EL (cell line): ENCODE results near the gene FAM174B.

Source experiments
- DNase-seq: peaks from one replicate; pipeline ENCODE4 v3.0.0-alpha.2; 2016

The FAM174B gene

DNA sequence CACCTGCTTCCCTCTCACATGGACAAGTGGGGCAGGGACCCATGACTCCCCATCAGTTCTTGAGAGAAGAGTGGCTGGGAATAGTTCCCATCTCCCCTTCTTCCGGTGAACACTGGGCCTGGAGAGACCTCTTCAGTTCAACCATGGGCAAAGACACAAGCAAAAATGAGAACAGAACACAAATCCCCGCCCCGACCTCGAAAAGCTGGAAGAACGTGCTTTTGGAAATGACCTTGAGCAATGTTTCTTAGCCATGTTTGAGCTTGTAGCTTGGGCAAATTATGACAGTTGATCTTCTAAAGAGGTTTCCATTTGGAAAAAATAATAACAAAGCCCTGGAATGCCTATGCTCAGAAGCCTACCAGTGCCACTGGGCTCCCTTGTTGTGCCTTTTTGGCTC is 59.0 kb downstream of the FAM174B start:
- DNase-seq: no peak

GRCh38 chr15:92595506-92596381 is 59.8 kb downstream of the FAM174B start:
- DNase-seq: no peak

DNA sequence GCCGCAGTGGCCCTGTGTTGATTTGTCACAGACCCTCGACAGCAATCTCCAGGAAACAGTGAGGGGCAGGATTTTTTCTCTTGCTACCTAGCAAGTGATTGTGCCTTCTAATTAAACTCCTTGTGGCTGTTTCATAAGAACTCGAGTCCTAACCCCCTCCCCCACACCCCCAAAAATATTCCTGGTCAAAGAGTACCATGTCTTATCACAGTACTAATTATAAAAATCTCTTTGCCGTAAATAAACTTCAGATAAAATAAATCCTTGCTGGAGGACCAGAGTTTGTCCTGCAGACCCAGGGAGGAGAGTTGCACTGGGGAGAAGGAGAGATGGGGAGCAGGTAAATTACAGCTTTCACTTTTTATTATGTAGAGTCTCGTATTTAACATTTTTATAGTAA is 64.3 kb downstream of the FAM174B start:
- no peak for DNase-seq

DNA sequence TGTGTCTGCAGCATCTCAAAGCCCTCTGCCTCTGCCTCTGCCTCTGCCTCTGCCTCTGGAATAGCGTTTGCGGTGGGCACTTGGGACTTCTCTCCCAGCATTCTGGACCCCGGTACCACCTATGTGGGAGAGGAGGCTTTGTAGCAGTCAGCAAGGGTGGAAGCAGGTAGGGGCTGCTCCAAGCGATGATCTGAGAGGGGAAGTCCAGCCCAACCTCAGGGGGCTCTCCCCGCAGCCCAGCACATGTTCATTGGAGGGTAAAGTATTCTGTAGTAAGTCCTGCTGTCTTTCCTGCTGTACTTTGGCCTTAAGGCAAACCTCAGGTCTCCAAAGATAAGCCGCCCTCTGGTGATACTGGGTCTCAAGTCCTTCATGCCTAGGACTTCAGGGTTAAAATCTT is 68.6 kb downstream of the FAM174B start:
- no peak for DNase-seq

- no peak for DNase-seq
Observed at GRCh38 chr15:92586383-92586942, 69.1 kb downstream of the FAM174B start.

DNA sequence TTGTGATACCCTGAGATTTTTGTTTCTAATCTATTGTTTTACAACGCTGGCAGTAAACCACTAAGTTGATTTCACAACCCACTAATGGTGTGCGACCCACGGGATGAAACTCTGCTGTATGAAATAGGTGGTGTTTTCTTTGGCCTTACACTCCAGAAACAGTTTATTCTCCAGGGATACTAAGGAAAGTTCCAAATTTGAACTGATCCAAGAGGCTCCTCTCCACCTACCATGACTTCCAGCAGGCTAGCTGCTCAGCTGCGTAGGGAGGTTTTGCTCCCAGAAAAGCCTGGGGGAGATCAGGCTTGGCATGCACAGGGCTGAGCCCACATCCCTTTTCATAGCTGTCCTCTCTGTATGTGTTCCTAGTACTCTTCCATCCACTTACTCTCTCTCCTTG is 71.5 kb downstream of the FAM174B start:
- DNase-seq: no peak

GRCh38 chr15:92583096-92584034 is 72.2 kb downstream of the FAM174B start:
- DNase-seq: no peak

- DNase-seq: no peak
Observed at GRCh38 chr15:92582206-92582605, 73.4 kb downstream of the FAM174B start.

- no peak for DNase-seq
Observed at GRCh38 chr15:92580933-92581445, 74.6 kb downstream of the FAM174B start.

DNA sequence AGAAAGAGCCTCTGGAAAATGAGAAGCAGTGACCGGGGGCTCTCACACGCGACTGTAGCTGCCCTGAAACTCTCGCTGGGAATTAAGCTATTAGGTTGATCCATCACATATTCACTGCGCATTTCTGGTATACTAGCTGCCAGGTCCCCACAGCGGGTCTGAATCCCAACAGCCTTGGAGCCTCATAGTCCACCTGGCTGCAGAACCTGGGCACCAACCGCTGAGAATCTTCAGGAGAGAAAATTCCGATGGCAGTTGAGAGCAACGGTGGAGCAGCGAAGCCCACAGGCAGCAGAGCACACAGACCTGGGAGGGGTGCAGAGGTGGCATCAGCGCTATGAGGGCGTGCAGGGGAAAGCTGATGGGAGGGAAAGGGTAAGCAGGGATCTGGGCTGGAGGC is 75.1 kb downstream of the FAM174B start:
- DNase-seq: no peak

DNA sequence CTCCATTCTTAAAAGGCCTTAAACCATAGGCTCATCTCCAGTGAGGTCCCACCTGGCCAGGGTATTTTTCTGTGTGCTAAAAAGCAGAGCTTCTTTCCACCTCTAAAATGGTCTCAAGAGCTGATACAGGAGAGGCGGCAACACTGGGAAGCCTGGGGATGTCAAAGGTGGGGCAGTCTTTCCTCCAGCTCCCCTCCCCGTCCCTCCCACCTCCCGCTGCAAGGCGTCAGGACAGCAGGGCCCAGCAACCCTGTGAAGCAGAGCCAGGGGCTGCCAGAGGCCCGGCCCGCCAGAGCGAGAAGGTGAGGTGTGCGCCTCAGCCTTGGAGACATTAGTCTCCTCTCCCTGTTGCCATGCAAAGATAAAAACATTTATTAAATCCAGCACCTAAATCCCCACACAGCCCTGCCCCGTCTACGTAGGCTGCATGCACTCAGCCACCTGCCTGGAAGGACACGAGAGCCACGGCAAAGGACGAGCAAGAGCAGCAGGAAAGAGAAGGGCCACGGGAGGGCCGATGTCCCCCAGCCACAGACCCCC is 75.6 kb downstream of the FAM174B start:
- no peak for DNase-seq

- no peak for DNase-seq
Observed at GRCh38 chr15:92579486-92579885, 76.1 kb downstream of the FAM174B start.

DNA sequence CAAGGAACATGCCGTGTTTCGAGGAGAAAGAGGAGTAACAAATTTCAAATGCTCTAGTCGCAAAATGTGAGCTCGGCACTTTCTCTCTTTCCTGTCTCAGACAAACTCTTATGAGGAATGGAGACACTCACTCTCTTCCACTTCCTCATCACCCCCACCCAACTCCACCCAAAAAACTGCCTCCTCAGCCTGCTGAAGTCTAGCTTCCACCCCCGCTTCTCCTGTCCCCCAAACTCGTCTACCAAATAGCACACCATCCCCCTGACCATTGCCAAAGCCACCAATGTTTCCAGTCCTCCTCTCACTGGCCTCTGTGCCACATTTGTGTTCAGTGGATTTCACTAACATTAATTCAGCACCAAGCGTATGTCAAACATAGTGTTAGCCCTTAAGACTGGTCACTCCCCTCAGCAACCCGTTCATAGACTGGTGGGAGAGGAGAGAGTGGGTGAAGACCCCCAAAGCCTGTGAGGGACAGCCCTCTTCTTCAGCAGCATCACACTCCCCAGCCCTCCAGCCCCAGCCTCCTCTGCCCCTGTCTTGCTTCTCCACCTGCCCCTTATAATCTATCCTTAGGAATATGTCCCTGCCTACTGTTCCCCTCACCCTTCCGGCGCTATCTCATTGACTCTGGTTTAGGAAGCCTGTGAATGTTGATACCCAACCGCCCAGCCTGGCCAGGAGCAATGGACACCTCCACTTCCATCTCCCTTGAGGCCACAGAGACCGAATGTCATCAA is 77.3 kb downstream of the FAM174B start:
- DNase-seq: no peak

GRCh38 chr15:92576597-92577200 is 78.9 kb downstream of the FAM174B start:
- no peak for DNase-seq

- no peak for DNase-seq
Observed at GRCh38 chr15:92574566-92574965, 81.0 kb downstream of the FAM174B start.

DNA sequence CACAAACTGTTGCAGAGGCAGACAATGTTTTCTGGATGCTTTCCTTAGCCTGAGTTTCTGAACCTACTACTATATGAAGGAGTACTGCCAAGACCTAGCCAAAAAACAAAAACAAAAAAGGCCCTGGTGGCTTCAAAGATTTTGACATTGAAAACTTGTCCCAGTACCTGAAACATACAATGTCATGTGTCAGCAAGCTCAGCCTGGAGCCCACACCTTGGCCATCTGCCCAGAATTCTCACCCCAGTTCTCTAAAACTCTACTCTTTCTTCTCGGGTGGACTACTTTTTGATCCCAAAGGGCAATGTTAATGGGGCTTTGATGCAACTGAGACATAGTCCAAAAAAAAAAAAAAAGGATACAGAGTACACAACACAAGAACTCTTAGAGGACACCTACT is 81.4 kb downstream of the FAM174B start:
- no peak for DNase-seq

DNA sequence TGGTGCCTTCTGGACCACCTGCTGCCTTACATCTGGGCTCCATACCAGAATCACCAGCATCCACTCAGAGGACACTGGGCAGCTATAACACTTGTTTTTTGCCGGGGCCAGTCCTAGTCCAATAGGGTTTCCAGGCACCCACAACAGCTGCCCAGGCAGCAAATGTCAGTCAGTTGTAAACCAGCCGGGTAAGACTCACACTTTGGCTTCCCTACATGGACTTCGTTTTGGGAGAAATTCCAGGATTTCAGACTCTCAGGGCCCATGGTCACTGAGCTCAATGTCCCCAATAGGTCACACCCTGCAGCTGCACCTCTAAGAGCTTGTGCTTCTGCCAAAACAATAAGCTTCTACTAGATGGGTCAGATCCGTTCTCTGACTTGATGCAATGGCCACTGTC is 83.8 kb downstream of the FAM174B start:
- no peak for DNase-seq

GRCh38 chr15:92570391-92570790 is 85.2 kb downstream of the FAM174B start:
- no peak for DNase-seq

GRCh38 chr15:92569778-92570177 is 85.8 kb downstream of the FAM174B start:
- DNase-seq: no peak
